ENCODE measurements around the gene XXYLT1.

GRCh38 chr3:195047536-195047935 lies 223.4 kb downstream of the XXYLT1 start:
- TF ChIP-seq CTCF (conservative IDR thresholded peaks at IDR 0.05; ENCODE audit: low read depth, low read length) (no peak), POLR2A (IDR thresholded peaks at IDR 0.05; ENCODE audit: low read depth, low read length) (no peak), MAFK (IDR thresholded peaks at IDR 0.05; ENCODE audit: low read depth, low read length) (no peak), CEBPB (IDR thresholded peaks at IDR 0.05; ENCODE audit: low read depth, low read length) (no peak), USF2 (IDR thresholded peaks at IDR 0.05; ENCODE audit: low read depth, low read length) (no peak), RAD21 (IDR thresholded peaks at IDR 0.05; ENCODE audit: low read length) (no peak), BHLHE40 (IDR thresholded peaks at IDR 0.05; ENCODE audit: low read depth, low read length) (no peak), RCOR1 (IDR thresholded peaks at IDR 0.05; ENCODE audit: insufficient replicate concordance, low read length) (no peak), FOS (IDR thresholded peaks at IDR 0.05; ENCODE audit: low read depth, low read length) (no peak), MXI1 (IDR thresholded peaks at IDR 0.05; ENCODE audit: borderline replicate concordance, low read depth, low read length) (no peak), SMC3 (IDR thresholded peaks at IDR 0.05; ENCODE audit: low read depth, low read length) (no peak), RFX5 (IDR thresholded peaks at IDR 0.05; ENCODE audit: low read depth, low read length) (no peak), ELK1 (IDR thresholded peaks at IDR 0.05; ENCODE audit: borderline replicate concordance, low read depth, low read length) (no peak)

Measured in IMR-90 (cell line).